GM19467 (cell line): ENCODE data around the gene SPTBN1.
"Not testable (repeated sequence)": the region's sequence is repeated elsewhere in the genome, so short reads cannot be mapped to it uniquely, and the experiment has no call there.

Experiments
- ATAC-seq: cut with Tn5 transposase; IDR thresholded peaks from one replicate; pipeline ENCODE4 v1.9.1; 2021; ENCODE audit warnings: mild to moderate bottlenecking, moderate library complexity; ENCODE audit not compliant: unreplicated experiment

The SPTBN1 gene

GRCh38 chr2:54685263-54685775 is 229.2 kb downstream of the SPTBN1 start:
- no peak for ATAC-seq

- ATAC-seq = no peak
Observed at GRCh38 chr2:54687595-54688152, 231.5 kb downstream of the SPTBN1 start.

- no peak for ATAC-seq
Observed at GRCh38 chr2:54691445-54692135, 235.5 kb downstream of the SPTBN1 start.

GRCh38 chr2:54692556-54692955 is 236.4 kb downstream of the SPTBN1 start:
- ATAC-seq = no peak

GRCh38 chr2:54695378-54695777 is 239.3 kb downstream of the SPTBN1 start:
- no peak for ATAC-seq

- no peak for ATAC-seq
Observed at GRCh38 chr2:54697934-54698333, 241.8 kb downstream of the SPTBN1 start.

GRCh38 chr2:54698926-54699325 is 242.8 kb downstream of the SPTBN1 start:
- not testable (repeated sequence) for ATAC-seq

GRCh38 chr2:54699665-54700064 is 243.5 kb downstream of the SPTBN1 start:
- no peak for ATAC-seq

GRCh38 chr2:54701029-54701428 is 244.9 kb downstream of the SPTBN1 start:
- ATAC-seq = no peak

- ATAC-seq = no peak
Observed at GRCh38 chr2:54704238-54704637, 248.1 kb downstream of the SPTBN1 start.

- no peak for ATAC-seq
Observed at GRCh38 chr2:54704688-54705605, 248.8 kb downstream of the SPTBN1 start.

GRCh38 chr2:54706622-54707021 is 250.5 kb downstream of the SPTBN1 start:
- ATAC-seq = no peak

- ATAC-seq = no peak
Observed at GRCh38 chr2:54708584-54709335, 252.6 kb downstream of the SPTBN1 start.

- ATAC-seq = no peak
Observed at GRCh38 chr2:54709336-54709809, 253.2 kb downstream of the SPTBN1 start.

- ATAC-seq = no peak
Observed at GRCh38 chr2:54710216-54710615, 254.1 kb downstream of the SPTBN1 start.

- no peak for ATAC-seq
Observed at GRCh38 chr2:54712516-54712915, 256.4 kb downstream of the SPTBN1 start.

- ATAC-seq = no peak
Observed at GRCh38 chr2:54714996-54715395, 258.9 kb downstream of the SPTBN1 start.

GRCh38 chr2:54716375-54716774 is 260.2 kb downstream of the SPTBN1 start:
- no peak for ATAC-seq

- no peak for ATAC-seq
Observed at GRCh38 chr2:54720563-54720962, 264.4 kb downstream of the SPTBN1 start.
